ENCODE data around the gene SNORC. TPM values are rescaled to one million over a fixed set of nuclear protein-coding genes. Genes with fewer than 3 reads are reported as not detected.

Gene SNORC
- polyA plus RNA-seq, 1 donor (not counting 4 experiments of a cell fraction or from before 2014, with no cell fraction given) = 0.66 TPM

GRCh38 chr2:232891621-232892071 is 21.6 kb downstream of the SNORC start:
- Histone ChIP-seq H3K27ac (ENCODE audit: control insufficient read depth, insufficient read depth, low read length) (no peak overlapping the region), H3K79me2 (ENCODE audit: control insufficient read depth, insufficient read depth, low read length) (no peaks in the 10 kb centered on the region), H3K9ac (ENCODE audit: control insufficient read depth, extremely low read depth, insufficient read depth, low read length) (no peak overlapping the region), H3K36me3 (ENCODE audit: control insufficient read depth in 2 of 2, extremely low read depth in 1 of 2, insufficient read depth in 2 of 2, low read length in 2 of 2) (no peaks in the 10 kb centered on the region), H3K4me2 (ENCODE audit: control insufficient read depth, extremely low read depth, insufficient read depth, low read depth, low read length) (no peak overlapping the region), H3K4me3 (ENCODE audit: control insufficient read depth in 2 of 3, extremely low read depth in 1 of 3, insufficient read depth in 2 of 3, low read depth in 1 of 3, low read length in 3 of 3) (no peak overlapping the region), H2AFZ (ENCODE audit: control insufficient read depth, low read length) (no peak overlapping the region), H4K20me1 (ENCODE audit: control insufficient read depth, extremely low read depth, insufficient read depth, low read length) (no peaks in the 10 kb centered on the region), H3K9me3 (ENCODE audit: control insufficient read depth, low read depth, low read length) (no peaks in the 10 kb centered on the region), H3K9me1 (ENCODE audit: control insufficient read depth, extremely low read depth, insufficient read depth, low read length) (no peaks in the 10 kb centered on the region), H3K27me3 (ENCODE audit: control insufficient read depth, extremely low read depth, insufficient read depth, low read length) (peaks cover 5% of the 10 kb centered on the region), H3K4me1 (ENCODE audit: control insufficient read depth, extremely low read depth, insufficient read depth, low read length) (peaks cover 5% of the 10 kb centered on the region)
- TF ChIP-seq EZH2 (IDR thresholded peaks at IDR 0.05; ENCODE audit: low read length) = no peak
- no peak for TF ChIP-seq CTCF (optimal IDR thresholded peaks at IDR 0.05 in 1 of 3, IDR thresholded peaks at IDR 0.05 in 1 of 3, conservative IDR thresholded peaks at IDR 0.05 in 1 of 3; ENCODE audit: extremely low read depth in 1 of 3, insufficient read depth in 2 of 3, low read length in 3 of 3)
- dilution Hi-C loops (cut with MboI; ENCODE audit: extremely low pct_ligation_motif_present, low sequenced_read_pairs) = no loop called here
- DNase-seq (ENCODE audit: low read depth, low spot score) (no peak), FAIRE-seq (no peak)

- H3K36me3 ChIP-seq (ENCODE audit: control insufficient read depth in 2 of 2, extremely low read depth in 1 of 2, insufficient read depth in 2 of 2, low read length in 2 of 2) = no peaks in the 10 kb centered on the region
- TF ChIP-seq CTCF (optimal IDR thresholded peaks at IDR 0.05 in 1 of 3, IDR thresholded peaks at IDR 0.05 in 1 of 3, conservative IDR thresholded peaks at IDR 0.05 in 1 of 3; ENCODE audit: extremely low read depth in 1 of 3, insufficient read depth in 2 of 3, low read length in 3 of 3) (no peak), EZH2 (IDR thresholded peaks at IDR 0.05; ENCODE audit: low read length) (no peak)
- DNase-seq (ENCODE audit: low read depth, low spot score) (no peak), FAIRE-seq (no peak)
- H3K27me3 ChIP-seq (ENCODE audit: control insufficient read depth, extremely low read depth, insufficient read depth, low read length) = peaks cover 1% of the 10 kb centered on the region
- H3K9me1 ChIP-seq (ENCODE audit: control insufficient read depth, extremely low read depth, insufficient read depth, low read length) = no peaks in the 10 kb centered on the region
- no peaks in the 10 kb centered on the region for H3K79me2 ChIP-seq (ENCODE audit: control insufficient read depth, insufficient read depth, low read length)
- dilution Hi-C loops (cut with MboI; ENCODE audit: extremely low pct_ligation_motif_present, low sequenced_read_pairs) = no loop called here
- no peak overlapping the region for H3K9ac ChIP-seq (ENCODE audit: control insufficient read depth, extremely low read depth, insufficient read depth, low read length)
- no peak overlapping the region for H3K27ac ChIP-seq (ENCODE audit: control insufficient read depth, insufficient read depth, low read length)
- H3K9me3 ChIP-seq (ENCODE audit: control insufficient read depth, low read depth, low read length) = no peaks in the 10 kb centered on the region
- H3K4me3 ChIP-seq (ENCODE audit: control insufficient read depth in 2 of 3, extremely low read depth in 1 of 3, insufficient read depth in 2 of 3, low read depth in 1 of 3, low read length in 3 of 3) = no peak overlapping the region
- peaks cover 5% of the 10 kb centered on the region for H3K4me1 ChIP-seq (ENCODE audit: control insufficient read depth, extremely low read depth, insufficient read depth, low read length)
- no peaks in the 10 kb centered on the region for H4K20me1 ChIP-seq (ENCODE audit: control insufficient read depth, extremely low read depth, insufficient read depth, low read length)
- no peak overlapping the region for H2AFZ ChIP-seq (ENCODE audit: control insufficient read depth, low read length)
- no peak overlapping the region for H3K4me2 ChIP-seq (ENCODE audit: control insufficient read depth, extremely low read depth, insufficient read depth, low read depth, low read length)
These were observed 22.2 kb downstream of the SNORC start for GRCh38 chr2:232892221-232892620.
